ENCODE measurements around the gene TNRC18.

Gene TNRC18

GRCh38 chr7:5425507-5426225 lies 2.0 kb upstream of the TNRC18 start:
- DNase-seq = peak; percentile 89

- peak; percentile 89 for DNase-seq
Measured at GRCh38 chr7:5424749-5425506, 1.3 kb upstream of the TNRC18 start.

- peak; percentile 98 for DNase-seq
Measured at GRCh38 chr7:5423976-5424748, 528 bp upstream of the TNRC18 start.

GRCh38 chr7:5422396-5423305 lies 983 bp downstream of the TNRC18 start:
- peak; percentile 42 for DNase-seq

GRCh38 chr7:5421714-5422395 lies 1.8 kb downstream of the TNRC18 start:
- peak; percentile 73 for DNase-seq

- DNase-seq = peak; percentile 37
Measured at GRCh38 chr7:5420881-5421713, 2.5 kb downstream of the TNRC18 start.

- peak; percentile 41 for DNase-seq
Measured at GRCh38 chr7:5420067-5420880, 3.4 kb downstream of the TNRC18 start.

GRCh38 chr7:5419539-5420066 lies 4.0 kb downstream of the TNRC18 start:
- peak; percentile 50 for DNase-seq

- no peak for DNase-seq
Measured at GRCh38 chr7:5418285-5418582, 5.4 kb downstream of the TNRC18 start.

GRCh38 chr7:5417106-5418071 lies 6.2 kb downstream of the TNRC18 start:
- peak; percentile 27 for DNase-seq

GRCh38 chr7:5414916-5415315 lies 8.7 kb downstream of the TNRC18 start:
- no peak for DNase-seq

- DNase-seq = no peak
Measured at GRCh38 chr7:5413449-5413786, 10.2 kb downstream of the TNRC18 start.

GRCh38 chr7:5408777-5409176 lies 14.9 kb downstream of the TNRC18 start:
- DNase-seq = no peak

GRCh38 chr7:5406957-5407945 lies 16.4 kb downstream of the TNRC18 start:
- no peak for DNase-seq

- peak; percentile 54 for DNase-seq
Measured at GRCh38 chr7:5404421-5404826, 19.2 kb downstream of the TNRC18 start.

- no peak for DNase-seq
Measured at GRCh38 chr7:5403442-5403841, 20.2 kb downstream of the TNRC18 start.

GRCh38 chr7:5397736-5398135 lies 25.9 kb downstream of the TNRC18 start:
- DNase-seq = no peak

Data from femur (tissue), 1 donor.